Karpas-422 (cell line): Measurements from ENCODE around the gene CD101. TPM values are rescaled to one million over a fixed set of nuclear protein-coding genes. Genes with fewer than 3 reads are reported as not detected.

Experiments
- DNase-seq: peaks from one replicate; pipeline ENCODE4 v3.0.0-alpha.2; 2015
- H2AFZ ChIP-seq: fragments of 200-600 bp; sonication (generic); 2 replicates; pipeline ENCODE4 v1.6.1; 2014; ENCODE audit warnings: antibody characterized with exemption, low read length, mixed read lengths
- H3K27ac ChIP-seq: fragments of 200-600 bp; sonication (generic); 2 replicates; pipeline ENCODE4 v1.5.1; 2014; ENCODE audit warnings: mild to moderate bottlenecking, low read length, moderate library complexity
- H3K27me3 ChIP-seq: fragments of 200-600 bp; sonication (generic); 2 replicates; pipeline ENCODE4 v1.6.1; 2014; ENCODE audit warnings: low read length, mixed read lengths
- H3K36me3 ChIP-seq: fragments of 200-600 bp; sonication (generic); 2 replicates; pipeline ENCODE4 v1.6.1; 2014; ENCODE audit warnings: low read length, mixed read lengths; ENCODE audit not compliant: insufficient read depth
- H3K4me1 ChIP-seq: fragments of 200-600 bp; sonication (generic); 2 replicates; pipeline ENCODE4 v1.6.1; 2014; ENCODE audit warnings: mild to moderate bottlenecking, low read length, mixed read lengths
- H3K4me2 ChIP-seq: fragments of 200-600 bp; sonication (generic); 2 replicates; pipeline ENCODE4 v1.6.1; 2014; ENCODE audit warnings: low read length, low read depth, mild to moderate bottlenecking; ENCODE audit not compliant: poor library complexity, severe bottlenecking
- H3K4me3 ChIP-seq: fragments of 200-600 bp; sonication (generic); 2 replicates; pipeline ENCODE4 v1.5.1; 2014; ENCODE audit warnings: mild to moderate bottlenecking, antibody characterized with exemption, low read length, mixed read lengths
- H3K79me2 ChIP-seq: fragments of 200-600 bp; sonication (generic); 2 replicates; pipeline ENCODE4 v1.6.1; 2014; ENCODE audit warnings: mild to moderate bottlenecking, low read length, mixed read lengths
- H3K9ac ChIP-seq: fragments of 200-600 bp; sonication (generic); 2 replicates; pipeline ENCODE4 v1.6.0; 2014; ENCODE audit warnings: low read length
- H3K9me2 ChIP-seq: fragments of 200-600 bp; sonication (generic), shearing (Covaris generic); replicated peaks from 2 replicates; pipeline ENCODE4 v1.6.0; 2014; ENCODE audit warnings: mild to moderate bottlenecking, low read length, moderate library complexity; ENCODE audit not compliant: insufficient read depth
- H3K9me3 ChIP-seq: fragments of 300-700, 200-600 bp; sonication (generic); 2 replicates; pipeline ENCODE4 v1.6.1; 2014; ENCODE audit warnings: low read length, mixed read lengths
- H4K20me1 ChIP-seq: fragments of 200-600 bp; sonication (generic); 2 replicates; pipeline ENCODE4 v1.6.1; 2014; ENCODE audit warnings: mild to moderate bottlenecking, antibody characterized with exemption, low read length, low read depth; ENCODE audit not compliant: insufficient read depth
- total RNA-seq: library from RNA; depleted of rRNA; stranded (reverse); fragments of >200 nt; shearing (Covaris generic); gene quantifications from 2 replicates; pipeline ENCODE4 v1.2.3, GENCODE V29; 2014; ENCODE audit warnings: low replicate concordance

CD101 gene
- total RNA-seq, 1 experiment from 2014 or later, result not detected

- H3K79me2 ChIP-seq, result no peaks in the 10 kb centered on the region
- no peaks in the 10 kb centered on the region for H3K9me2 ChIP-seq
- H3K9me3 ChIP-seq, result no peaks in the 10 kb centered on the region
- H2AFZ ChIP-seq, result no peak overlapping the region
- H4K20me1 ChIP-seq, result no peaks in the 10 kb centered on the region
- no peak overlapping the region for H3K4me3 ChIP-seq
- H3K36me3 ChIP-seq, result no peaks in the 10 kb centered on the region
- H3K9ac ChIP-seq, result no peak overlapping the region
- H3K27ac ChIP-seq, result no peak overlapping the region
- H3K27me3 ChIP-seq, result no peaks in the 10 kb centered on the region
- DNase-seq, result no peak
- H3K4me2 ChIP-seq, result no peak overlapping the region
- no peaks in the 10 kb centered on the region for H3K4me1 ChIP-seq
Observed at GRCh38 chr1:116988908-116989307, 12.7 kb upstream of the CD101 start.

DNA sequence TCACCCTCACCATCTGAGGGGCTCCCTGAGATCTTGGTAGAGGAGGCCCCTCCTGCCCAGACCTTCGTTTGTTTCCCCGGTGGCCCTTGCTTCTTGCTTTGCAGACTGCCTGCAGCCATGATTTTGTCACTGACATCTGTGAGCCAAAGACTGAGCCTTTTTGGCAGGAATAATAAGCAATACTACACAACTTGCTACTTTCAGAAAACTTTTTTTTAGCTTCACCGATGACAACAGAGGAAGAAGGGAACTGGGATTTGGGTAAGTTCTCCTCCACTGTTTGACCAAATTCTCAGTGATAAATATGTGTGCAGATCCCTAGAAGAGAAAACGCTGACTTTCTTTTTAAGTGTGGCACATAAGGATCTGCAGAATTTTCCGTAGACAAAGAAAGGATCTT is 11.7 kb upstream of the CD101 start:
- no peak for DNase-seq
- Histone ChIP-seq H3K27me3 (no peaks in the 10 kb centered on the region), H3K9me2 (no peaks in the 10 kb centered on the region), H4K20me1 (no peaks in the 10 kb centered on the region), H2AFZ (no peak overlapping the region), H3K36me3 (no peaks in the 10 kb centered on the region), H3K27ac (no peak overlapping the region), H3K9ac (no peak overlapping the region), H3K4me1 (no peaks in the 10 kb centered on the region), H3K9me3 (no peaks in the 10 kb centered on the region), H3K4me3 (no peak overlapping the region), H3K79me2 (no peaks in the 10 kb centered on the region), H3K4me2 (no peak overlapping the region)

DNA sequence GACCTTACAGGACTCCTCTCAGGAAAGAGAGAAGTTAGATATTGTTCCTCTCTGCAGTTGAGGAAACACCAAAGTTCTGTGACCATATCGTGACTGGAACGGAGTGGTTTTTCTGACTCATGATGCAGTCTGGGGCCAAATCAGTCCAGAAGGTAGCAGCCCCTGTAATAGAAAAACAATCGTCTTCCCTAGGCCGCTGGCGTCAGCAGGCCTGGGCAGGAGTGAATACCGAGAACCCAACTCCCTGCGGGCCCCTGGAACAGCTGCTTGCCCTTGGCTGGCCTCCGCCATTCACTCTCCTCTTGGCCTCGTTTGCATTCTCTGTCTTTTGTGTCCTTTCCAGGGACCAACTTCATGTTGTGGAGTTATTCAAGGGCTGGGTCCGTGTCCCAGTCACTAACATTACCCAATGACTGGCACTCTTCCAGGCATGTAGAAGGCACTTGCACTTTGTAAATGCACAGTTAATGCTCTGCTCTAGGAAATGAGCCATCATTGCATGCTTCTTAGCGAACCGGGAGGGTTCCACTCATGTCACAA is 10.9 kb upstream of the CD101 start:
- Histone ChIP-seq H3K27ac (no peak overlapping the region), H3K4me3 (no peak overlapping the region), H3K9me3 (no peaks in the 10 kb centered on the region), H3K36me3 (no peaks in the 10 kb centered on the region), H4K20me1 (no peaks in the 10 kb centered on the region), H3K4me2 (no peak overlapping the region), H3K4me1 (no peaks in the 10 kb centered on the region), H2AFZ (no peak overlapping the region), H3K79me2 (no peaks in the 10 kb centered on the region), H3K9me2 (no peaks in the 10 kb centered on the region), H3K9ac (no peak overlapping the region), H3K27me3 (no peaks in the 10 kb centered on the region)
- DNase-seq, result no peak

DNA sequence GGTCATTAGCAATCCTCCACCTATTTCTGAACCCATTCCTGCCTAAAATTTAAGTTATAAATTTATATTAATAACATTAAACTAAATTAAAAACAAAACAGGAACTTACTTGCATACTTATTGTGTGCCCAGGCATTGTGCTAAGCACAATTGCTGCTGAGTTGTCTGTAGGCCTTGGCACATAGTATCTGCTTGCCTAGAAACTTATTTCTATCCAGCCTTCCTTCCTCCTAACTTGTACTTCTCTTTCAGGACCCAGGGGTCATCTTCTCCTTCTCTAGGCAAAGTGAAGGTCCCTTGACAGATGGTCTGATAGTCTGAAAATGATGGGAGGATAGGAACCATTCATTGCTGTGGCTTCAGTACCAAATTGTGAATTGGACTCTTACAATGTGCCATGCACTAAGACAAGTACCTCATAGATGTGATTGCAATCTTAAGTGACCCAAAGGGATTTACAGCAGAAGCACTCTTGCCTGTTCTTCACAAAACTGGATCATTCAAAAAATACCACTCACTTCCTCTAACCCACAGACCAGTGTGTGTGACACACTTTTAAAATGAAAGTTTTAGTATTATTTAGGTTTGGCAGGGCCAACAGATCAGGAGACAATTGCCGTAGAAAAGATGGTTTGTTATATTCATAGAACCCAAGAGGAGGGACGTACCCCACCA is 10.3 kb upstream of the CD101 start:
- no peak for DNase-seq
- H3K4me2 ChIP-seq, result no peak overlapping the region
- no peaks in the 10 kb centered on the region for H3K27me3 ChIP-seq
- H2AFZ ChIP-seq, result no peak overlapping the region
- no peak overlapping the region for H3K4me3 ChIP-seq
- H3K9me2 ChIP-seq, result no peaks in the 10 kb centered on the region
- no peak overlapping the region for H3K27ac ChIP-seq
- no peaks in the 10 kb centered on the region for H4K20me1 ChIP-seq
- no peaks in the 10 kb centered on the region for H3K4me1 ChIP-seq
- no peaks in the 10 kb centered on the region for H3K36me3 ChIP-seq
- H3K9me3 ChIP-seq, result no peaks in the 10 kb centered on the region
- H3K79me2 ChIP-seq, result no peaks in the 10 kb centered on the region
- H3K9ac ChIP-seq, result no peak overlapping the region

- no peak for DNase-seq
Observed at GRCh38 chr1:116991918-116992317, 9.6 kb upstream of the CD101 start.

GRCh38 chr1:116993286-116993685 is 8.3 kb upstream of the CD101 start:
- Histone ChIP-seq H3K4me2 (no peak overlapping the region), H2AFZ (no peak overlapping the region), H3K36me3 (no peaks in the 10 kb centered on the region), H3K9me3 (no peaks in the 10 kb centered on the region), H3K9ac (no peak overlapping the region), H3K27me3 (no peaks in the 10 kb centered on the region), H3K27ac (no peak overlapping the region), H3K4me3 (no peak overlapping the region), H4K20me1 (no peaks in the 10 kb centered on the region), H3K4me1 (no peaks in the 10 kb centered on the region), H3K9me2 (no peaks in the 10 kb centered on the region), H3K79me2 (no peaks in the 10 kb centered on the region)
- DNase-seq, result no peak

More at GRCh38 chr1:116991918-116992317, 9.6 kb upstream of the CD101 start:
- Histone ChIP-seq H3K27me3 (no peaks in the 10 kb centered on the region), H3K4me3 (no peak overlapping the region), H3K9me3 (no peaks in the 10 kb centered on the region), H3K4me1 (no peaks in the 10 kb centered on the region), H3K4me2 (no peak overlapping the region), H3K36me3 (no peaks in the 10 kb centered on the region), H3K79me2 (no peaks in the 10 kb centered on the region), H3K9ac (no peak overlapping the region), H2AFZ (no peak overlapping the region), H3K27ac (no peak overlapping the region), H4K20me1 (no peaks in the 10 kb centered on the region), H3K9me2 (no peaks in the 10 kb centered on the region)

- Histone ChIP-seq H3K9me2 (no peaks in the 10 kb centered on the region), H3K4me1 (no peaks in the 10 kb centered on the region), H3K9ac (no peak overlapping the region), H3K9me3 (no peaks in the 10 kb centered on the region), H3K79me2 (no peaks in the 10 kb centered on the region), H3K27me3 (no peaks in the 10 kb centered on the region), H3K27ac (no peak overlapping the region), H3K4me3 (no peak overlapping the region), H2AFZ (no peak overlapping the region), H3K36me3 (no peaks in the 10 kb centered on the region), H3K4me2 (no peak overlapping the region), H4K20me1 (no peaks in the 10 kb centered on the region)
- no peak for DNase-seq
Observed at GRCh38 chr1:116994411-116994810, 7.1 kb upstream of the CD101 start.

GRCh38 chr1:116997066-116997465 is 4.5 kb upstream of the CD101 start:
- Histone ChIP-seq H3K79me2 (no peaks in the 10 kb centered on the region), H3K9me2 (no peaks in the 10 kb centered on the region), H2AFZ (no peak overlapping the region), H3K9me3 (no peaks in the 10 kb centered on the region), H3K4me2 (no peak overlapping the region), H3K27ac (no peak overlapping the region), H3K9ac (no peak overlapping the region), H4K20me1 (no peaks in the 10 kb centered on the region), H3K4me3 (no peak overlapping the region), H3K4me1 (no peaks in the 10 kb centered on the region), H3K36me3 (no peaks in the 10 kb centered on the region), H3K27me3 (no peaks in the 10 kb centered on the region)
- no peak for DNase-seq
